Muscle layer of colon (tissue), 2 donors: ENCODE data around the gene CPXM1.
"Not testable (repeated sequence)": the region's sequence is repeated elsewhere in the genome, so short reads cannot be mapped to it uniquely, and the experiment has no call there.

Experiments
- H3K27ac ChIP-seq: one replicate; pipeline ENCODE4 v1.7.0; 2013; ENCODE audit warnings: low read depth, mild to moderate bottlenecking, low read length, moderate library complexity
- H3K27me3 ChIP-seq, 2 donors: one replicate each; pipeline ENCODE4 v1.7.0; 2013; ENCODE audit warnings: low read length in 2 of 2, mild to moderate bottlenecking in 2 of 2; ENCODE audit not compliant: insufficient read depth in 2 of 2, control insufficient read depth in 1 of 2
- H3K36me3 ChIP-seq: one replicate; pipeline ENCODE4 v1.7.0; 2013; ENCODE audit warnings: mild to moderate bottlenecking, low read length; ENCODE audit not compliant: insufficient read depth
- H3K4me1 ChIP-seq: one replicate; pipeline ENCODE4 v1.7.0; 2013; ENCODE audit warnings: mild to moderate bottlenecking, low read length; ENCODE audit not compliant: insufficient read depth
- H3K4me3 ChIP-seq, 2 donors: one replicate each; pipeline ENCODE4 v1.7.0; 2013; ENCODE audit warnings: low read length in 2 of 2, low read depth in 1 of 2, mild to moderate bottlenecking in 1 of 2, moderate library complexity in 1 of 2
- H3K9ac ChIP-seq: one replicate; pipeline ENCODE4 v1.7.0; 2013; ENCODE audit warnings: low read length
- H3K9me3 ChIP-seq: one replicate; pipeline ENCODE4 v1.7.0; 2013; ENCODE audit warnings: mild to moderate bottlenecking, low read length
- donor health status: abdominal sarcoma.
- donor health status: Adenocarcinoma of cecum.

CPXM1 gene

GRCh38 chr20:2837221-2837960, 37.0 kb upstream of the CPXM1 start:
- Histone ChIP-seq H3K4me1 (peaks cover 20% of the 10 kb centered on the region), H3K9me3 (no peaks in the 10 kb centered on the region), H3K27me3 (no peaks in the 10 kb centered on the region), H3K4me3 (no peak overlapping the region), H3K27ac (no peak overlapping the region), H3K9ac (no peak overlapping the region), H3K36me3 (peaks cover 11% of the 10 kb centered on the region)

- H3K9ac ChIP-seq = no peak overlapping the region
Observed at GRCh38 chr20:2836035-2836434, 35.6 kb upstream of the CPXM1 start.

GRCh38 chr20:2835331-2835796, 34.9 kb upstream of the CPXM1 start:
- Histone ChIP-seq H3K9ac (no peak overlapping the region), H3K27ac (no peak overlapping the region), H3K4me3 (no peak overlapping the region), H3K36me3 (peaks cover 11% of the 10 kb centered on the region), H3K27me3 (no peaks in the 10 kb centered on the region), H3K4me1 (peaks cover 10% of the 10 kb centered on the region), H3K9me3 (no peaks in the 10 kb centered on the region)

More at GRCh38 chr20:2836035-2836434, 35.6 kb upstream of the CPXM1 start:
- Histone ChIP-seq H3K4me1 (peaks cover 10% of the 10 kb centered on the region), H3K36me3 (peaks cover 11% of the 10 kb centered on the region), H3K27ac (no peak overlapping the region), H3K4me3 (no peak overlapping the region), H3K27me3 (no peaks in the 10 kb centered on the region), H3K9me3 (no peaks in the 10 kb centered on the region)

- Histone ChIP-seq H3K27ac (no peak overlapping the region), H3K27me3 (no peaks in the 10 kb centered on the region), H3K4me1 (peaks cover 6% of the 10 kb centered on the region), H3K9me3 (no peaks in the 10 kb centered on the region), H3K36me3 (peaks cover 11% of the 10 kb centered on the region), H3K9ac (no peak overlapping the region), H3K4me3 (no peak overlapping the region)
Observed at GRCh38 chr20:2834401-2835110, 34.1 kb upstream of the CPXM1 start.

GRCh38 chr20:2833761-2834160, 33.3 kb upstream of the CPXM1 start:
- H3K27me3 ChIP-seq = no peaks in the 10 kb centered on the region
- no peaks in the 10 kb centered on the region for H3K4me1 ChIP-seq
- no peak overlapping the region for H3K4me3 ChIP-seq
- peaks cover 11% of the 10 kb centered on the region for H3K36me3 ChIP-seq
- H3K9me3 ChIP-seq = no peaks in the 10 kb centered on the region
- no peak overlapping the region for H3K27ac ChIP-seq
- no peak overlapping the region for H3K9ac ChIP-seq

- H3K4me3 ChIP-seq, H3K36me3 ChIP-seq, H3K27ac ChIP-seq, H3K27me3 ChIP-seq, H3K4me1 ChIP-seq, H3K9ac ChIP-seq, H3K9me3 ChIP-seq: not testable (repeated sequence)
Observed at GRCh38 chr20:2831206-2831605, 30.8 kb upstream of the CPXM1 start.

GRCh38 chr20:2829376-2829775, 28.9 kb upstream of the CPXM1 start:
- no peaks in the 10 kb centered on the region for H3K9me3 ChIP-seq
- H3K4me3 ChIP-seq = no peak overlapping the region
- no peaks in the 10 kb centered on the region for H3K4me1 ChIP-seq
- H3K9ac ChIP-seq = no peak overlapping the region
- no peaks in the 10 kb centered on the region for H3K27me3 ChIP-seq
- no peaks in the 10 kb centered on the region for H3K36me3 ChIP-seq
- no peak overlapping the region for H3K27ac ChIP-seq

GRCh38 chr20:2826655-2827054, 26.2 kb upstream of the CPXM1 start:
- Histone ChIP-seq H3K27me3 (peaks cover 0 to under 1% of the 10 kb centered on the region in 2 donors), H3K9ac (no peak overlapping the region), H3K9me3 (no peaks in the 10 kb centered on the region), H3K4me1 (no peaks in the 10 kb centered on the region), H3K27ac (no peak overlapping the region), H3K4me3 (no peak overlapping the region), H3K36me3 (no peaks in the 10 kb centered on the region)

GRCh38 chr20:2825761-2826160, 25.3 kb upstream of the CPXM1 start:
- peaks cover 0 to 8% of the 10 kb centered on the region in 2 donors for H3K27me3 ChIP-seq
- H3K9ac ChIP-seq = no peak overlapping the region

GRCh38 chr20:2822073-2822472, 21.6 kb upstream of the CPXM1 start:
- Histone ChIP-seq H3K9ac (no peak overlapping the region), H3K27ac (no peak overlapping the region), H3K27me3 (peaks cover 0 to 21% of the 10 kb centered on the region in 2 donors), H3K4me3 (no peak overlapping the region), H3K4me1 (no peaks in the 10 kb centered on the region), H3K9me3 (no peaks in the 10 kb centered on the region), H3K36me3 (no peaks in the 10 kb centered on the region)

More at GRCh38 chr20:2825761-2826160, 25.3 kb upstream of the CPXM1 start:
- Histone ChIP-seq H3K9me3 (no peaks in the 10 kb centered on the region), H3K27ac (no peak overlapping the region), H3K4me1 (no peaks in the 10 kb centered on the region), H3K4me3 (no peak overlapping the region), H3K36me3 (no peaks in the 10 kb centered on the region)

GRCh38 chr20:2820896-2821869, 20.8 kb upstream of the CPXM1 start:
- no peak overlapping the region for H3K27ac ChIP-seq
- no peaks in the 10 kb centered on the region for H3K9me3 ChIP-seq
- H3K27me3 ChIP-seq = peaks cover 0 to 21% of the 10 kb centered on the region in 2 donors
- H3K4me1 ChIP-seq = no peaks in the 10 kb centered on the region
- no peak overlapping the region for H3K4me3 ChIP-seq
- H3K36me3 ChIP-seq = no peaks in the 10 kb centered on the region
- H3K9ac ChIP-seq = no peak overlapping the region
